ENCODE measurements around the gene NCK2. TPM values are rescaled to one million over a fixed set of nuclear protein-coding genes. Genes with fewer than 3 reads are reported as not detected.

Gene NCK2
- polyA plus RNA-seq, 4 donors, result 59.0 to 68.0 (median 63.0) TPM

GRCh38 chr2:105910497-105911238 is 166.0 kb downstream of the NCK2 start:
- DNase-seq (ENCODE audit: low read depth in 4 of 4, low spot score in 3 of 4), result no peak

GRCh38 chr2:105911425-105911824 is 166.7 kb downstream of the NCK2 start:
- no peak for DNase-seq (ENCODE audit: low read depth in 4 of 4, low spot score in 3 of 4)

GRCh38 chr2:105912081-105912480 is 167.4 kb downstream of the NCK2 start:
- DNase-seq (ENCODE audit: low read depth in 4 of 4, low spot score in 3 of 4), result no peak

- no peak for DNase-seq (ENCODE audit: low read depth in 4 of 4, low spot score in 3 of 4)
Measured at GRCh38 chr2:105915005-105915558, 170.4 kb downstream of the NCK2 start.

GRCh38 chr2:105917226-105917625 is 172.5 kb downstream of the NCK2 start:
- no peak for DNase-seq (ENCODE audit: low read depth in 4 of 4, low spot score in 3 of 4)

GRCh38 chr2:105917688-105918087 is 173.0 kb downstream of the NCK2 start:
- no peak for DNase-seq (ENCODE audit: low read depth in 4 of 4, low spot score in 3 of 4)

- DNase-seq (ENCODE audit: low read depth in 4 of 4, low spot score in 3 of 4), result no peak
Measured at GRCh38 chr2:105919191-105919811, 174.6 kb downstream of the NCK2 start.

- no peak for DNase-seq (ENCODE audit: low read depth in 4 of 4, low spot score in 3 of 4)
Measured at GRCh38 chr2:105919826-105920225, 175.1 kb downstream of the NCK2 start.

GRCh38 chr2:105924271-105924670 is 179.6 kb downstream of the NCK2 start:
- no peak for DNase-seq (ENCODE audit: low read depth in 4 of 4, low spot score in 3 of 4)

- no peak for DNase-seq (ENCODE audit: low read depth in 4 of 4, low spot score in 3 of 4)
Measured at GRCh38 chr2:105924932-105925331, 180.2 kb downstream of the NCK2 start.

- no peak for DNase-seq (ENCODE audit: low read depth in 4 of 4, low spot score in 3 of 4)
Measured at GRCh38 chr2:105925390-105925789, 180.7 kb downstream of the NCK2 start.

GRCh38 chr2:105926960-105927678 is 182.4 kb downstream of the NCK2 start:
- DNase-seq (ENCODE audit: low read depth in 4 of 4, low spot score in 3 of 4), result no peak

GRCh38 chr2:105928086-105928485 is 183.4 kb downstream of the NCK2 start:
- DNase-seq (ENCODE audit: low read depth in 4 of 4, low spot score in 3 of 4), result no peak

- DNase-seq (ENCODE audit: low read depth in 4 of 4, low spot score in 3 of 4), result no peak
Measured at GRCh38 chr2:105928563-105928962, 183.9 kb downstream of the NCK2 start.

GRCh38 chr2:105929516-105929915 is 184.8 kb downstream of the NCK2 start:
- DNase-seq (ENCODE audit: low read depth in 4 of 4, low spot score in 3 of 4), result no peak

GRCh38 chr2:105932582-105932981 is 187.9 kb downstream of the NCK2 start:
- DNase-seq (ENCODE audit: low read depth in 4 of 4, low spot score in 3 of 4), result no peak

- DNase-seq (ENCODE audit: low read depth in 4 of 4, low spot score in 3 of 4), result no peak
Measured at GRCh38 chr2:105933906-105934305, 189.2 kb downstream of the NCK2 start.

- DNase-seq (ENCODE audit: low read depth in 4 of 4, low spot score in 3 of 4), result no peak
Measured at GRCh38 chr2:105934467-105934866, 189.8 kb downstream of the NCK2 start.

GRCh38 chr2:105935063-105935462 is 190.4 kb downstream of the NCK2 start:
- no peak for DNase-seq (ENCODE audit: low read depth in 4 of 4, low spot score in 3 of 4)

- DNase-seq (ENCODE audit: low read depth in 4 of 4, low spot score in 3 of 4), result no peak
Measured at GRCh38 chr2:105936954-105937353, 192.2 kb downstream of the NCK2 start.

- no peak for DNase-seq (ENCODE audit: low read depth in 4 of 4, low spot score in 3 of 4)
Measured at GRCh38 chr2:105937498-105938097, 192.9 kb downstream of the NCK2 start.

Data from left renal pelvis (tissue), 4 donors.